ENCODE data around the gene GOLGA6C.
"Not testable (repeated sequence)": the region's sequence is repeated elsewhere in the genome, so short reads cannot be mapped to it uniquely, and the experiment has no call there.

Gene GOLGA6C

DNA sequence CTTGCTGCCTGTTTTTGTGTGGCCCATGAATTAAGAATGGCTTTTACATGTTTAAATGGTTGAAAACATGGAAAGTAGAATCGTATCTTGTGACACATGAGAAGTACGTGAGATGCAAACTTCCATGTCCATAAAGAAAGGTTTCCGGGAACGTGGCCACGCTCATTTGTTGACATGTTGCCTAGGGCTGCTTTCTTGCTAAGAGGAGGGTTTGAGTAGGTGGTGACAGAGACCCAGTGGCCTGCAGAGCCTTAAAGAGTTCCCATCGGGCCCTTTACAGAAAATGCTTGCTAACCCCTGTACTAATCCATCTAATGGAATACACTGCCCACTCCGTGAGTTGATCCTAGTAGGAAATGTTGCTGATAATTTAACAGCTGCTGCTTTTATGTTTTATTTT, 31.0 kb upstream of the GOLGA6C start:
- H3K36me3 ChIP-seq (ENCODE audit: control insufficient read depth, insufficient read depth, low read length); H3K27me3 ChIP-seq (ENCODE audit: control insufficient read depth, insufficient read depth, low read length); H3K4me3 ChIP-seq (ENCODE audit: low read length); H3K27ac ChIP-seq (ENCODE audit: low read length); H3K4me1 ChIP-seq (ENCODE audit: control insufficient read depth, insufficient read depth, low read length); H3K9me3 ChIP-seq (ENCODE audit: control insufficient read depth, insufficient read depth, low read length); DNase-seq (ENCODE audit: low read depth, low spot score): not testable (repeated sequence)
- WGBS (ENCODE audit: insufficient coverage, insufficient read length), result no CpG with 5 or more reads among the region's 7 CpGs

DNA sequence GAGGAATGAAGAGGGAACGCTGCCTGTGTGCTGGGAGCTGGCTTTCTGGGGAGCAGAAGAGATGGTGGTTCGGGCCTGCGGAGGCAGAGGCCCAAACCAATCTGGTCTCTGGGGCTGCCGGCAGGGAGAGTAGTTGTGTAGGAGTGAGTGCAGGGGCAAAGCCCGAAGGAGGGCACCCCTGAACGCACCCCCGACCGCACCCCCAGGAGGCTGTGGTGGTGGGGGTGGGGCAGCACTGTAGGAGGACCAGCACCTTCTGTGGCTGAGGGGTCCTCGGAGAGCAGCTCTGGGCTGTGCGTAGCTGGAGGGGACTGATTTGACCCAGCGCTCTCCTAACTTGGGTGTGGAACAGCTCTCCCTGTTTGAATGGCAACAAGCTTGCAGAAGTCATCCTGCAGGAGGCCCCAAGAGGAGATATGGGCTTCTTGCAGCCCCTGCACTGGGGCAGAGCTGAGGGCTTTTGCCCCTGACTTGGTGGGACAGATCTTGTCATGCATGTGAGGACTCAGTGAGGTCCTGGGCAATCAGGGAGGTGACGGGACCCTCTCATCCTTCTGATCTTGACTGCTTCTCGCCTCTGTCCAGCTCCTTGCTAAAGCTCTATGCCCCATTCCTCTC, 30.4 kb upstream of the GOLGA6C start:
- no CpG with 5 or more reads among the region's 13 CpGs for WGBS (ENCODE audit: insufficient coverage, insufficient read length)
- no peak overlapping the region for H3K4me3 ChIP-seq (ENCODE audit: low read length)
- DNase-seq (ENCODE audit: low read depth, low spot score), result no peak
- no peak overlapping the region for H3K27ac ChIP-seq (ENCODE audit: low read length)
- H3K27me3 ChIP-seq (ENCODE audit: control insufficient read depth, insufficient read depth, low read length), result no peaks in the 10 kb centered on the region
- no peaks in the 10 kb centered on the region for H3K9me3 ChIP-seq (ENCODE audit: control insufficient read depth, insufficient read depth, low read length)
- H3K4me1 ChIP-seq (ENCODE audit: control insufficient read depth, insufficient read depth, low read length), result no peaks in the 10 kb centered on the region; the same call in 1 of the 2 replicates
- H3K36me3 ChIP-seq (ENCODE audit: control insufficient read depth, insufficient read depth, low read length), result no peaks in the 10 kb centered on the region

DNA sequence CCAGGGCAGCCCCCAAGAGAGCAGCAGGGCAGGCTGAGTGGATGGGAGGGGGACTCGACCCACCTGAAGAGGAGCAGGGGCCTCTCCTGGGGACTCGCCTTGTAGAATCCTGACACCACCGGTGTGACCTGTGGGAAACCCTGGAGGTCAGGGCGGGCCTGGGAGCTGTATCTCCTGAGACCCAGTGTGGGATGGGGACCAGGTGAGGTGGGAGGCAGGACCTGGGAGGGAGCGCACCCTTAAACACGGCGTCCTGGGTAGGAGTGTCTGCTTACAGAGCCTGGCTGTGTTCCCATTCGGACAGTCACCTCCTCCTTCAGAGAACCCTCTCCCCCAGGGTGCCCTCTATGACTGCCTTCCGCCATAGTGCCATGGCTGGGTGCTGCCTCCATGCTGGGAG, 29.3 kb upstream of the GOLGA6C start:
- H3K36me3 ChIP-seq (ENCODE audit: control insufficient read depth, insufficient read depth, low read length), result no peaks in the 10 kb centered on the region
- no peaks in the 10 kb centered on the region for H3K9me3 ChIP-seq (ENCODE audit: control insufficient read depth, insufficient read depth, low read length)
- no CpG with 5 or more reads among the region's 9 CpGs for WGBS (ENCODE audit: insufficient coverage, insufficient read length)
- H3K4me1 ChIP-seq (ENCODE audit: control insufficient read depth, insufficient read depth, low read length), result no peaks in the 10 kb centered on the region; the same call in 1 of the 2 replicates
- no peak overlapping the region for H3K27ac ChIP-seq (ENCODE audit: low read length)
- no peak for DNase-seq (ENCODE audit: low read depth, low spot score)
- no peaks in the 10 kb centered on the region for H3K27me3 ChIP-seq (ENCODE audit: control insufficient read depth, insufficient read depth, low read length)
- no peak overlapping the region for H3K4me3 ChIP-seq (ENCODE audit: low read length)

DNA sequence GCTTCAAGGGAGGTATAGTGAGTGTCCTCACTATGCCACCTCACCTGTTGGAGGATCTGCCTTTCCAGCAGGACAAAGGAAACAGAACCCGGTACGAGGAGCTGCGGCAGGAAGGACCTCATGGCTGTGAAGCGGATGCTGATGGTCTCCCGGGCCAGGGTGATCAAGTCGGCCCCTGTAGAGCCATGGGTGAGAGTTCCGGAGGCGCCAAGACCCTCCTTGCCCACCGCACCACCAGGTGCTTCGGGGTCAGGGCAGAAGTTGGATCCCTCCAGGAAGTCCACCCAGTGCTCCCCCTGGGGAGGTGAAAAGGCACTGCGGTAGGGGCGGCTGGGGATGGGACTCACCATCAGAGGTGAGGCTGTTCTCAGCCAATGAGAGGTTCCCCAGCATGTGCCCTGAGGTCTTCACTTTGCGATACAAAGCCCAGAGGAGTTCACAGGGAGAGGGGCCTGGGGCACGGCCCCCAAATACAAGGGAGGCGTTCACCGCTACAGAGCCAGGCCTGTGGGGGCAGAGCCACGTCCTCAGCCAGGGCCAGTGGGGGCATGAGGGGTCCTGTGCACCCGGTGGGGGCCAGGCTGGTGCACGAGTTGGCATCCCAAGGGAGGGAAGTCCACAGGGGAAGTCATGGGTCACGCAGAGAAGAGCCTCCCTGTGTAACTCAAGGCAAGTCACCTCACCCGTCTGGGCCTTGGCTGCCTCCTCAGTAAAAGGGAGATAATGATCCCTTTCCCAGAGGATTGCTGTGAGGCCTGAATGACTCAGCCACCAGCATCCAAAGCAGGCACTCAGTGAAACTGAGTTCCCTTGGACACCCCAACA, 28.7 kb upstream of the GOLGA6C start:
- DNase-seq (ENCODE audit: low read depth, low spot score), result no peak
- Histone ChIP-seq H3K4me1 (ENCODE audit: control insufficient read depth, insufficient read depth, low read length) (no peaks in the 10 kb centered on the region; the same call in 1 of the 2 replicates), H3K36me3 (ENCODE audit: control insufficient read depth, insufficient read depth, low read length) (no peaks in the 10 kb centered on the region), H3K27ac (ENCODE audit: low read length) (no peak overlapping the region), H3K27me3 (ENCODE audit: control insufficient read depth, insufficient read depth, low read length) (no peaks in the 10 kb centered on the region), H3K4me3 (ENCODE audit: low read length) (no peak overlapping the region), H3K9me3 (ENCODE audit: control insufficient read depth, insufficient read depth, low read length) (no peaks in the 10 kb centered on the region)
- WGBS (ENCODE audit: insufficient coverage, insufficient read length), result no CpG with 5 or more reads among the region's 21 CpGs

DNA sequence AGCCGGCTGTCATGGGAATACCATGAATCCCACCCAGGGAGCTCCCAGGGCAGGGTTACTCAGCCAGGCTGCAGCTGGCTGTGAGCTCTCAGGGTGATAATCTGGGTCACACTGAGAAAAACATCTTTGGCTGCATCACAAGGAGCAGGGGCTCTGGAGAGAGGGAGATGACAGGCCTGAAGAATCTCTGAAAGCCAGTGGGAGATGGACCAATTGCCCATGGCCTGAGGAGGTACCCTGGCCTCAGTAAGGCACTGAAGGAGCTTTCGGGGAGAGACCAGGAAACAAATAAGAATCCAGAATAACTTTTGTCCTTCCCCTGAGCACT, 28.2 kb upstream of the GOLGA6C start:
- Histone ChIP-seq H3K4me1 (ENCODE audit: control insufficient read depth, insufficient read depth, low read length) (no peaks in the 10 kb centered on the region; the same call in 1 of the 2 replicates), H3K4me3 (ENCODE audit: low read length) (no peak overlapping the region), H3K36me3 (ENCODE audit: control insufficient read depth, insufficient read depth, low read length) (no peaks in the 10 kb centered on the region), H3K27me3 (ENCODE audit: control insufficient read depth, insufficient read depth, low read length) (no peaks in the 10 kb centered on the region), H3K9me3 (ENCODE audit: control insufficient read depth, insufficient read depth, low read length) (no peaks in the 10 kb centered on the region), H3K27ac (ENCODE audit: low read length) (no peak overlapping the region)
- no CpG with 5 or more reads among the region's 2 CpGs for WGBS (ENCODE audit: insufficient coverage, insufficient read length)
- no peak for DNase-seq (ENCODE audit: low read depth, low spot score)

DNA sequence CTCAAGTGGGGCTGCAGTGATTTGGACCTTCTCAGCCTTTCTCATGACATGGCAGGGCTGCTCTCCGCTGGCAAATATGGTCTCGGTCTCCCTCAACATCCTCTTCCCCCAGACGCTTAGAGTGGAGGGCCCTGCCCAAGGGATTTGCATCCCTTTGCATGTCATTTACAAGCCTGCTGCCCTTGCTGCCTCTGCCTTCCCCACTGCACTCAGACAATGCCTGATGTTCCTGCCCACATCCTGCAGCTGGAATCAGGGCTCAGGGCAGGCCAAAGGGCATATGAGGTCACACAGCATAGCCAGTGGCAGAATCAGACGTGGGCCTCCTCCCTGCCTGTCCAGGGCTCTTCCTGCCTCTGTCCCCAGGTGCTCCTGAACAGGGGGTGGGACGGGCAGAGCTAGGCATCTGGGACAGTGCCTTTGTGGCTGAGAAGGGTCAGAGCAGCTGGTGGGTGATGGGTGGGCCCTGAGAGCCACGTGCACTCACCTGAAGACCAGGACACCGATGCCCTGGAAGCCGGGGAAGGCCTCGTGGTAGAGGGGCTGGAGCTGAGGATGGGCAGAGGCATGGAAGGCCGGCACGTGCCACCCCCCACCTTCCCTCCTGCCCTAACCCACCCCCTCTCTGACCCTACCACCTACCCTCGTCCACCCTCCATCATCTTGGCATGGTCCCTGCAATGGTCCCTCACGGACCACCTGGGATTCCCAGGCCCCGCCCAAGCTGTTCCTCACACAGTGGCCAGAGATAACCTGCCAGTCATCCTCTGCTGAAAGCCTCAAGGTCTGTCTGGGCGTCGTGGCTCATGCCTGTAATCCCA, 27.4 kb upstream of the GOLGA6C start:
- no peaks in the 10 kb centered on the region for H3K36me3 ChIP-seq (ENCODE audit: control insufficient read depth, insufficient read depth, low read length)
- H3K9me3 ChIP-seq (ENCODE audit: control insufficient read depth, insufficient read depth, low read length), result no peaks in the 10 kb centered on the region
- WGBS (ENCODE audit: insufficient coverage, insufficient read length), result no CpG with 5 or more reads among the region's 16 CpGs
- no peaks in the 10 kb centered on the region; the same call in 1 of the 2 replicates for H3K4me1 ChIP-seq (ENCODE audit: control insufficient read depth, insufficient read depth, low read length)
- H3K4me3 ChIP-seq (ENCODE audit: low read length), result no peak overlapping the region
- DNase-seq (ENCODE audit: low read depth, low spot score), result no peak
- H3K27me3 ChIP-seq (ENCODE audit: control insufficient read depth, insufficient read depth, low read length), result no peaks in the 10 kb centered on the region
- no peak overlapping the region for H3K27ac ChIP-seq (ENCODE audit: low read length)

DNA sequence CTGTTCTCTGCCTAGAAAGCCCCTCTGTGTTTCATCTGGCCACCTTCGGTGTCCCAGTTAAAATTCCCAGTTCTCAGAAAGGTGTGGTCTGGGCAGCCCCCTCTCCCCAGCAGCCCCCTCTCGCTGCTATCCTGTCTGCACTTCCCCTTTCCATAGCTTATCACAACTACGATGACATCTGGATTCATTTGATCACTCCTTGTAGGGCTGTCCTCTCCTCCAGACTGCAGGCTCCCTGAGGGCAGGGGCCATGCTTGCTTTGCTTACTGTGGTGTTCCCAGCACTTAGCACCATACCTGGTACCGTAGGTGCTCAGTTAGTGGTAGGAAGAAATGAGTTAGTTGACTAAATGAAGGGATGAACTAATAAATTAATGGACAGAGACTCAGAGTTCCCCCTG, 26.3 kb upstream of the GOLGA6C start:
- H3K9me3 ChIP-seq (ENCODE audit: control insufficient read depth, insufficient read depth, low read length), result no peaks in the 10 kb centered on the region
- H3K27me3 ChIP-seq (ENCODE audit: control insufficient read depth, insufficient read depth, low read length), result no peaks in the 10 kb centered on the region
- no peaks in the 10 kb centered on the region; the same call in 1 of the 2 replicates for H3K4me1 ChIP-seq (ENCODE audit: control insufficient read depth, insufficient read depth, low read length)
- DNase-seq (ENCODE audit: low read depth, low spot score), result no peak
- H3K36me3 ChIP-seq (ENCODE audit: control insufficient read depth, insufficient read depth, low read length), result no peaks in the 10 kb centered on the region
- no CpG with 5 or more reads among the region's 4 CpGs for WGBS (ENCODE audit: insufficient coverage, insufficient read length)
- H3K27ac ChIP-seq (ENCODE audit: low read length), result no peak overlapping the region
- H3K4me3 ChIP-seq (ENCODE audit: low read length), result no peak overlapping the region

DNA sequence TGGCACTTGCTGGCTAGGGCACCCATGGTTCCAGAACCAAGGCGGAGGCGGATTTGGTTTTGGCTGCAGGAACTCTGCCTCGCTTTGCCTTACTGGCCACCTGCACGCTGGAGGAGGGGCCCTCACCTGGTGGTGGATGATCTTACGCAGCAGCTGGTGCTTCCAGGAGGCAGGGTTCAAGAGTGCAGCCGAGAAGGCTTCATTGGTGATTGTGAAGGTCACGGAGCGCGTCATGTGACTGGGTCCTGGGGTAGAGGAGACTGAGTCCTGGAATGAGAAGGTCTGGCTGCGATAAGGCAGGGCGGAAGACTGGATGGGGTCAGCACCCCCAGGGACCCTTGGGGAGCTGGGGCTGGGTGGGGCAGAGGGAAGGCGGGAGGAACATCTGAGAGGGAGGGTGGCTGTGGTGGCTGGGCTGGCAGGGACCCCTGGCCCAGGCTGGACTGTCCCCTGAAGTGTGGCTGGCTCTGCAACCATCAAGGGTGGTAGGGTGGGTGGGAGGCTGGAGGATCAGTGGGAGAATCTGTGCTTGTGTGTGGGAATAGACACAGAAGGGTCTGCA, 25.8 kb upstream of the GOLGA6C start:
- Histone ChIP-seq H3K27ac (ENCODE audit: low read length) (no peak overlapping the region), H3K36me3 (ENCODE audit: control insufficient read depth, insufficient read depth, low read length) (no peaks in the 10 kb centered on the region), H3K4me1 (ENCODE audit: control insufficient read depth, insufficient read depth, low read length) (no peaks in the 10 kb centered on the region; the same call in 1 of the 2 replicates), H3K9me3 (ENCODE audit: control insufficient read depth, insufficient read depth, low read length) (no peaks in the 10 kb centered on the region), H3K4me3 (ENCODE audit: low read length) (no peak overlapping the region), H3K27me3 (ENCODE audit: control insufficient read depth, insufficient read depth, low read length) (no peaks in the 10 kb centered on the region)
- no peak for DNase-seq (ENCODE audit: low read depth, low spot score)
- no CpG with 5 or more reads among the region's 12 CpGs for WGBS (ENCODE audit: insufficient coverage, insufficient read length)

DNA sequence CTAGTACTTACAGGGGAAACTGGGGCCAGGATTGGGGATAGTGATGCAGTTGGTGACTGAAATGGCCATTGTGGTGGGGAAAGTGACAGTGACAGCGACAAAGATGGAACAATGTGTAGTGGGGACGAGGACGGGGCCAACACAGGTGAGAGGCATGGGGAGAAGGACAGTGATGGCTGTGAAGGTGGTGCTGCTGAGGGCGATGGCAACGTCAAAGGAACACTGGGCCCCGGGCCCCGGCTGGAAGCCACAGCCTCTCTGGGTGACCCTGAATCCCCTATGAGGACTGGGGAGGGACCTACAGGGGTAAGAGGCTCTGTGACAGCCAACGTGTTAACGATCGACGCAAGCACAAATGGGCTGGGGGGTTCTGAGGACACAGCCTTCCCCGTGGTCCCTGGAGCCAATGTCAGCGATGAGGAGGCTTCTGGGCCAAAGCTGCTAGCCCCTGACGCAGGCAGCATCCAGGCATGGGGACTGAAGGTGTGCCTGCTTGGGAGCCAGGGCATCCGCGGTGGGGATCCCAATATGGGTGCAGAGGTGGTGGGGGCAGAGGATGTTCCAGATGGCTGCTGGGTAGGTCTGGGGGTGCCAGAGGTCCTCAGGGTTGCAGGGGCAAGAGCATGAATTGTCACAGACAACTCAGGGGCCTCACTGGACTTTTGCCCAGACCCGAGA, 25.2 kb upstream of the GOLGA6C start:
- no peaks in the 10 kb centered on the region; the same call in 1 of the 2 replicates for H3K4me1 ChIP-seq (ENCODE audit: control insufficient read depth, insufficient read depth, low read length)
- H3K27ac ChIP-seq (ENCODE audit: low read length), result no peak overlapping the region
- no peaks in the 10 kb centered on the region for H3K36me3 ChIP-seq (ENCODE audit: control insufficient read depth, insufficient read depth, low read length)
- no peak for DNase-seq (ENCODE audit: low read depth, low spot score)
- no peaks in the 10 kb centered on the region for H3K27me3 ChIP-seq (ENCODE audit: control insufficient read depth, insufficient read depth, low read length)
- no CpG with 5 or more reads among the region's 17 CpGs for WGBS (ENCODE audit: insufficient coverage, insufficient read length)
- no peaks in the 10 kb centered on the region for H3K9me3 ChIP-seq (ENCODE audit: control insufficient read depth, insufficient read depth, low read length)
- no peak overlapping the region for H3K4me3 ChIP-seq (ENCODE audit: low read length)
